ENCODE results near the gene ZKSCAN2.

The ZKSCAN2 gene

GRCh38 chr16:25250467-25250866 is 7.2 kb downstream of the ZKSCAN2 start (continued):
- TF ChIP-seq ZNF521 (tag by site-specific recombination; IDR thresholded peaks at IDR 0.05) (no peak), ZNF549 (tag by site-specific recombination; IDR thresholded peaks at IDR 0.05) (no peak), ZBTB48 (tag by site-specific recombination; IDR thresholded peaks at IDR 0.05) (no peak), ZNF157 (tag by site-specific recombination; IDR thresholded peaks at IDR 0.05) (no peak), IKZF3 (tag by site-specific recombination; IDR thresholded peaks at IDR 0.05) (no peak), ZNF366 (tag by site-specific recombination; conservative IDR thresholded peaks at IDR 0.05) (no peak), ZBTB10 (tag by site-specific recombination; IDR thresholded peaks at IDR 0.05) (no peak), PBX3 (CRISPR knock-in tag; IDR thresholded peaks at IDR 0.05) (no peak), SP2 (tag by site-specific recombination; IDR thresholded peaks at IDR 0.05) (no peak)
- TF ChIP-seq, protein P1, sequence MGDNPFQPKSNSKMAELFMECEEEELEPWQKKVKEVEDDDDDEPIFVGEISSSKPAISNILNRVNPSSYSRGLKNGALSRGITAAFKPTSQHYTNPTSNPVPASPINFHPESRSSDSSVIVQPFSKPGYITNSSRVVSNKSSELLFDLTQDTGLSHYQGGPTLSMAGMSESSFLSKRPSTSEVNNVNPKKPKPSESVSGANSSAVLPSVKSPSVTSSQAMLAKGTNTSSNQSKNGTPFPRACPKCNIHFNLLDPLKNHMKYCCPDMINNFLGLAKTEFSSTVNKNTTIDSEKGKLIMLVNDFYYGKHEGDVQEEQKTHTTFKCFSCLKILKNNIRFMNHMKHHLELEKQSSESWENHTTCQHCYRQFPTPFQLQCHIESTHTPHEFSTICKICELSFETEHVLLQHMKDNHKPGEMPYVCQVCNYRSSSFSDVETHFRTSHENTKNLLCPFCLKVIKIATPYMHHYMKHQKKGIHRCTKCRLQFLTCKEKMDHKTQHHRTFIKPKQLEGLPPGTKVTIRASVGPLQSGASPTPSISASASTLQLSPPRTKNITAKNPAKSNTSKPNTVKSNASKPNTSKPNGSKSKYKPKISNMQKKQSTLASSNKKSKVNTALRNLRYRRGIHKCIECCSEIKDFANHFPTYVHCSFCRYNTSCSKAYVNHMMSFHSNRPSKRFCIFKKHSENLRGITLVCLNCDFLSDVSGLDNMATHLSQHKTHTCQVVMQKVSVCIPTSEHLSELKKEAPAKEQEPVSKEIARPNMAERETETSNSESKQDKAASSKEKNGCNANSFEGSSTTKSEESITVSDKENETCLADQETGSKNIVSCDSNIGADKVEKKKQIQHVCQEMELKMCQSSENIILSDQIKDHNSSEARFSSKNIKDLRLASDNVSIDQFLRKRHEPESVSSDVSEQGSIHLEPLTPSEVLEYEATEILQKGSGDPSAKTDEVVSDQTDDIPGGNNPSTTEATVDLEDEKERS (tag by site-specific recombination; IDR thresholded peaks at IDR 0.05) = no peak

GRCh38 chr16:25235991-25236390 is 21.7 kb downstream of the ZKSCAN2 start:
- CTCF ChIA-PET = interaction anchor here (0.6 to 6.0 kb wide), 3 partner anchors 11 to 1211 kb away, joined by 3 to 34 read pairs (median 3); no protein-coding TSS in a partner anchor
- no peak for TF ChIP-seq OSR2 (tag by site-specific recombination; IDR thresholded peaks at IDR 0.05)
- TF ChIP-seq ZNF341 (tag by site-specific recombination; IDR thresholded peaks at IDR 0.05; ENCODE audit: low read depth) = no peak
- no peak for TF ChIP-seq ZXDB (tag by site-specific recombination; IDR thresholded peaks at IDR 0.05)
- TF ChIP-seq ATF2 (tag by site-specific recombination; IDR thresholded peaks at IDR 0.05; ENCODE audit: low read depth) = no peak
- TF ChIP-seq ZNF518A (tag by site-specific recombination; conservative IDR thresholded peaks at IDR 0.05; ENCODE audit: low read depth) = no peak
- TF ChIP-seq ZNF610 (tag by site-specific recombination; IDR thresholded peaks at IDR 0.05; ENCODE audit: borderline replicate concordance) = no peak
- POLR2A ChIA-PET = no interaction called here
- peaks cover 0 to 45% of the 10 kb centered on the region in 2 experiments; a peak in 1 of 3 replicates for H3K36me3 ChIP-seq (ENCODE audit: control insufficient read depth in 2 of 2, insufficient read depth in 1 of 2, low read length in 2 of 2)
- H3K9me3 ChIP-seq (ENCODE audit: control insufficient read depth, insufficient read depth, low read depth, low read length) = no peaks in the 10 kb centered on the region
- no peak overlapping the region for H3K27ac ChIP-seq (ENCODE audit: extremely low read depth, low read depth, low read length)
- H3K4me3 ChIP-seq (ENCODE audit: low read depth, low read length) = no peak overlapping the region
- no peaks in the 10 kb centered on the region for H3K4me1 ChIP-seq (ENCODE audit: control insufficient read depth, insufficient read depth, low read length)

Measured in HEK293 (cell line).